Activated B cell treated with CpG ODN at 0.5 μM for 24 hours (primary cell): ENCODE measurements around the gene GAPDH. TPM values are rescaled to one million over a fixed set of nuclear protein-coding genes. Genes with fewer than 3 reads are reported as not detected.
A peak's percentile ranks its signal among the peaks of the same experiment; 100 is the strongest.

Experiments
- ATAC-seq: fragments of 200-7000 bp; cut with Tn5 transposase; one replicate; pipeline ENCODE4 v1.10.0; 2021; ENCODE audit warnings: low read depth, mild to moderate bottlenecking, moderate library complexity
- CTCF ChIA-PET: fragments of 350-600 bp; sonication (Branson Sonifier 250); formaldehyde crosslinking; loops from one replicate; lab custom pipeline; 2021; ENCODE audit warnings: antibody characterized with exemption; lab: Charles Lee
- POLR2A ChIA-PET: fragments of 350-600 bp; sonication (Branson Sonifier 250); formaldehyde crosslinking; loops from one replicate; lab custom pipeline; 2021; ENCODE audit warnings: antibody characterized with exemption; lab: Charles Lee
- DNase-seq: peaks from one replicate; pipeline ENCODE4 v3.0.0; 2022
- H3K27ac Mint-ChIP-seq: one replicate; pipeline ENCODE4 v1.8.0; 2020; ENCODE audit warnings: mixed read lengths
- H3K27me3 Mint-ChIP-seq: one replicate; pipeline ENCODE4 v1.8.0; 2021; ENCODE audit warnings: mixed read lengths
- H3K36me3 Mint-ChIP-seq: one replicate; pipeline ENCODE4 v1.8.0; 2021; ENCODE audit warnings: low read depth, mixed read lengths
- H3K4me1 Mint-ChIP-seq: one replicate; pipeline ENCODE4 v1.8.0; 2021; ENCODE audit warnings: mixed read lengths
- H3K4me3 Mint-ChIP-seq: one replicate; pipeline ENCODE4 v1.8.0; 2020; ENCODE audit warnings: mild to moderate bottlenecking, mixed read lengths
- H3K9me3 Mint-ChIP-seq: one replicate; pipeline ENCODE4 v1.8.0; 2020; ENCODE audit warnings: mixed read lengths
- intact Hi-C: fragments of 100-400 bp; cut with micrococcal nuclease; formaldehyde crosslinking; loops from one replicate; pipeline ENCODE4 v1.15.1; 2024
- total RNA-seq: library from RNA; stranded (reverse); gene quantifications from 2 replicates; pipeline ENCODE4 v1.2.3, GENCODE V29; 2022
- TF ChIP-seq, protein P1 (sequence below): fragments of 200-600 bp; IDR thresholded peaks from one replicate; pipeline ENCODE4 v1.8.0; 2022; ENCODE audit warnings: antibody characterized with exemption, mild to moderate bottlenecking

Gene GAPDH
- total RNA-seq, 1 donor from 2014 or later, result 1,003 TPM

GRCh38 chr12:6539314-6539682 is 5.0 kb downstream of the GAPDH start:
- peaks cover 48% of the 10 kb centered on the region for H3K4me1 Mint-ChIP-seq
- DNase-seq (no peak), ATAC-seq (no peak)
- CTCF ChIA-PET, result interaction anchor here (0.9 to 4.3 kb wide), 8 partner anchors 14 to 122 kb away, joined by 4 to 111 read pairs (median 14); partner anchors contain the start of gene VAMP1
- POLR2A ChIA-PET, result interaction anchor here (0.6 to 4.2 kb wide), 12 partner anchors 8 to 343 kb away, joined by 3 to 43 read pairs (median 4); partner anchors contain the start of genes MRPL51 and VAMP1
- no peak overlapping the region for H3K4me3 Mint-ChIP-seq
- H3K36me3 Mint-ChIP-seq, result peaks cover 50% of the 10 kb centered on the region
- TF ChIP-seq, protein P1, sequence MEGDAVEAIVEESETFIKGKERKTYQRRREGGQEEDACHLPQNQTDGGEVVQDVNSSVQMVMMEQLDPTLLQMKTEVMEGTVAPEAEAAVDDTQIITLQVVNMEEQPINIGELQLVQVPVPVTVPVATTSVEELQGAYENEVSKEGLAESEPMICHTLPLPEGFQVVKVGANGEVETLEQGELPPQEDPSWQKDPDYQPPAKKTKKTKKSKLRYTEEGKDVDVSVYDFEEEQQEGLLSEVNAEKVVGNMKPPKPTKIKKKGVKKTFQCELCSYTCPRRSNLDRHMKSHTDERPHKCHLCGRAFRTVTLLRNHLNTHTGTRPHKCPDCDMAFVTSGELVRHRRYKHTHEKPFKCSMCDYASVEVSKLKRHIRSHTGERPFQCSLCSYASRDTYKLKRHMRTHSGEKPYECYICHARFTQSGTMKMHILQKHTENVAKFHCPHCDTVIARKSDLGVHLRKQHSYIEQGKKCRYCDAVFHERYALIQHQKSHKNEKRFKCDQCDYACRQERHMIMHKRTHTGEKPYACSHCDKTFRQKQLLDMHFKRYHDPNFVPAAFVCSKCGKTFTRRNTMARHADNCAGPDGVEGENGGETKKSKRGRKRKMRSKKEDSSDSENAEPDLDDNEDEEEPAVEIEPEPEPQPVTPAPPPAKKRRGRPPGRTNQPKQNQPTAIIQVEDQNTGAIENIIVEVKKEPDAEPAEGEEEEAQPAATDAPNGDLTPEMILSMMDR, result no peak
- H3K9me3 Mint-ChIP-seq, result no peaks in the 10 kb centered on the region
- H3K27ac Mint-ChIP-seq, result no peak overlapping the region
- no peaks in the 10 kb centered on the region for H3K27me3 Mint-ChIP-seq
- intact Hi-C loops, result loop anchor here (5.0 kb wide), 2 partner anchors 217 to 552 kb away; no protein-coding TSS in a partner anchor

GRCh38 chr12:6539707-6540134 is 5.4 kb downstream of the GAPDH start:
- DNase-seq, result no peak
- ATAC-seq, result no peak

GRCh38 chr12:6540181-6540877 is 6.0 kb downstream of the GAPDH start:
- ChIA-PET POLR2A (interaction anchor here (0.9 to 4.2 kb wide), 9 partner anchors 9 to 344 kb away, joined by 3 to 43 read pairs (median 4); partner anchors contain the start of genes MRPL51 and VAMP1), CTCF (interaction anchor here (1.2 to 4.3 kb wide), 6 partner anchors 13 to 254 kb away, joined by 3 to 111 read pairs (median 14); no protein-coding TSS in a partner anchor)
- Mint-ChIP-seq H3K27me3 (no peaks in the 10 kb centered on the region), H3K4me3 (peak overlapping the region; percentile 77), H3K4me1 (peaks cover 46% of the 10 kb centered on the region), H3K9me3 (no peaks in the 10 kb centered on the region), H3K27ac (peak overlapping the region; percentile 74), H3K36me3 (peaks cover 50% of the 10 kb centered on the region)
- DNase-seq, result no peak
- intact Hi-C loops, result no loop called here
- peak; percentile 45 for ATAC-seq
- TF ChIP-seq, protein P1, result no peak

More at GRCh38 chr12:6539707-6540134, 5.4 kb downstream of the GAPDH start:
- TF ChIP-seq, protein P1, result no peak
- no peak overlapping the region for H3K4me3 Mint-ChIP-seq
- H3K9me3 Mint-ChIP-seq, result no peaks in the 10 kb centered on the region
- POLR2A ChIA-PET, result interaction anchor here (0.6 to 4.2 kb wide), 12 partner anchors 8 to 344 kb away, joined by 3 to 43 read pairs (median 4); partner anchors contain the start of genes MRPL51 and VAMP1
- CTCF ChIA-PET, result interaction anchor here (0.9 to 4.3 kb wide), 9 partner anchors 13 to 254 kb away, joined by 3 to 111 read pairs (median 5); partner anchors contain the start of gene VAMP1
- H3K27me3 Mint-ChIP-seq, result no peaks in the 10 kb centered on the region
- intact Hi-C loops, result loop anchor here (5.0 kb wide), 2 partner anchors 217 to 552 kb away; no protein-coding TSS in a partner anchor
- peaks cover 48% of the 10 kb centered on the region for H3K4me1 Mint-ChIP-seq
- H3K27ac Mint-ChIP-seq, result no peak overlapping the region
- H3K36me3 Mint-ChIP-seq, result peaks cover 51% of the 10 kb centered on the region

DNA sequence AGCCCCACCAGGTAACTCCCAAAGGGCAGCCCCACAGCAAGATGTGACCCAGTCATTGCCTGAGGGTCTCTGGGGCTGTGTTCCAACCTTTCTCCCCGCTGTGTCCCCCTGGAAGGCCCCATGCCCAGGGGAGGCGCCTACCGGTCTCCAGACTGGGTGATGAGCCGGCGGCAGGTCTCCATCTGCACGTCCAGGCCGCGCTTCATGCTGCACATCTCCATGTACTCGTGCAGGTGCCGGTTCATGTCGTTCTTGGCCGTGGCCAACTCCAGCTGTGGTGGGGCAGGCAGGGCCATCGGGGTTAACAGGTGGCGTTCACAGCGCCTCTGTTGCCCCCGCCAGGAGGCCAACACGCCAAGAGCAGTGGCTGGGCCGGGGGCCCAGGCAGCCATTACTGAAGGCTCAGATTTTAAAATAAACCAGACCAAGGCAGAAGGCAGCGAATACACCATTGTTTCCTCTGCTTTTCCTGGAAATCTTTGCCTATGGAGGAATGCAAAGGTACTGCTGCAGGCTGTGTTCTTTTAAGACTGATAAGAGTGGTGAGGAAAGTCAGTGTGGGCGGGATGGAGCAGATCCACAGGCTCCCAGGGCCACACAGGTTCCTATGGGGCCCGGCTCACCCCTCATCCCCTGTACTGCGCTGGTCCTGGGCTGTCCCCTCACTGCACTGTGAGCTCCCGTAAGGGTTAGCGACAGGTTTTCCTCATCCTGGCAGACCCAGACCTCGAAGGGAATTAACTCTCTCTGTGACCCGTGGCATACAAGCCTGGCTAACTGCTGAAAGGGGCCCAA is 7.3 kb downstream of the GAPDH start:
- Mint-ChIP-seq H3K36me3 (peaks cover 56% of the 10 kb centered on the region), H3K27ac (no peak overlapping the region), H3K4me3 (no peak overlapping the region), H3K27me3 (no peaks in the 10 kb centered on the region), H3K4me1 (peaks cover 34% of the 10 kb centered on the region), H3K9me3 (no peaks in the 10 kb centered on the region)
- ATAC-seq, result no peak
- ChIA-PET POLR2A (interaction anchor here (0.6 to 4.2 kb wide), 6 partner anchors 12 to 405 kb away, joined by 3 to 43 read pairs (median 4); partner anchors contain the start of gene VAMP1), CTCF (interaction anchor here (4.3 kb wide), 1 partner anchor 116 kb away, joined by 111 read pairs; no protein-coding TSS in a partner anchor)
- DNase-seq, result no peak
- intact Hi-C loops, result no loop called here
- TF ChIP-seq, protein P1, result no peak
